Mesothelial cell of epicardium (in vitro differentiated cells): ENCODE measurements around the gene UBE2G1. TPM values are rescaled to one million over a fixed set of nuclear protein-coding genes. Genes with fewer than 3 reads are reported as not detected.
A peak's percentile ranks its signal among the peaks of the same experiment; 100 is the strongest.

Experiments used
- DNase-seq, 2 experiments: peaks; one replicate each; pipeline ENCODE4 v3.0.0; 2021; ENCODE audit warnings: low spot score in 2 of 2; ENCODE audit not compliant: unreplicated experiment in 2 of 2
- H3K27ac Mint-ChIP-seq: 2 replicates; pipeline ENCODE4 v1.8.0; 2021; ENCODE audit warnings: mixed read lengths
- H3K27me3 Mint-ChIP-seq: 2 replicates; pipeline ENCODE4 v1.8.0; 2021; ENCODE audit warnings: low read depth, mixed read lengths
- H3K36me3 Mint-ChIP-seq: 2 replicates; pipeline ENCODE4 v1.8.0; 2021; ENCODE audit warnings: mixed read lengths
- H3K4me1 Mint-ChIP-seq: 2 replicates; pipeline ENCODE4 v1.8.0; 2021; ENCODE audit warnings: mixed read lengths
- H3K4me3 Mint-ChIP-seq: 2 replicates; pipeline ENCODE4 v1.8.0; 2021; ENCODE audit warnings: mild to moderate bottlenecking, moderate library complexity, mixed read lengths
- H3K9me3 Mint-ChIP-seq: 2 replicates; pipeline ENCODE4 v1.8.0; 2021; ENCODE audit warnings: mixed read lengths
- CTCF ChIP-seq: fragments of 200-600 bp; sonication (generic); IDR thresholded peaks from one replicate; pipeline ENCODE4 v1.5.0; 2021; ENCODE audit warnings: antibody characterized with exemption; ENCODE audit not compliant: unreplicated experiment
- total RNA-seq: library from RNA; stranded (reverse); gene quantifications from 3 replicates; pipeline ENCODE4 v1.2.1, GENCODE V29; 2021

The UBE2G1 gene
- total RNA-seq, 1 donor from 2014 or later: 86.9 TPM

GRCh38 chr17:4236456-4236855, 130.0 kb downstream of the UBE2G1 start:
- peak overlapping the region; percentile 79 for H3K27ac Mint-ChIP-seq
- H3K9me3 Mint-ChIP-seq: no peaks in the 10 kb centered on the region
- H3K36me3 Mint-ChIP-seq: peaks cover 13% of the 10 kb centered on the region
- no peaks in the 10 kb centered on the region for H3K27me3 Mint-ChIP-seq
- DNase-seq: no peak
- H3K4me3 Mint-ChIP-seq: no peak overlapping the region
- H3K4me1 Mint-ChIP-seq: peaks cover 28% of the 10 kb centered on the region
- no peak for TF ChIP-seq CTCF

DNA sequence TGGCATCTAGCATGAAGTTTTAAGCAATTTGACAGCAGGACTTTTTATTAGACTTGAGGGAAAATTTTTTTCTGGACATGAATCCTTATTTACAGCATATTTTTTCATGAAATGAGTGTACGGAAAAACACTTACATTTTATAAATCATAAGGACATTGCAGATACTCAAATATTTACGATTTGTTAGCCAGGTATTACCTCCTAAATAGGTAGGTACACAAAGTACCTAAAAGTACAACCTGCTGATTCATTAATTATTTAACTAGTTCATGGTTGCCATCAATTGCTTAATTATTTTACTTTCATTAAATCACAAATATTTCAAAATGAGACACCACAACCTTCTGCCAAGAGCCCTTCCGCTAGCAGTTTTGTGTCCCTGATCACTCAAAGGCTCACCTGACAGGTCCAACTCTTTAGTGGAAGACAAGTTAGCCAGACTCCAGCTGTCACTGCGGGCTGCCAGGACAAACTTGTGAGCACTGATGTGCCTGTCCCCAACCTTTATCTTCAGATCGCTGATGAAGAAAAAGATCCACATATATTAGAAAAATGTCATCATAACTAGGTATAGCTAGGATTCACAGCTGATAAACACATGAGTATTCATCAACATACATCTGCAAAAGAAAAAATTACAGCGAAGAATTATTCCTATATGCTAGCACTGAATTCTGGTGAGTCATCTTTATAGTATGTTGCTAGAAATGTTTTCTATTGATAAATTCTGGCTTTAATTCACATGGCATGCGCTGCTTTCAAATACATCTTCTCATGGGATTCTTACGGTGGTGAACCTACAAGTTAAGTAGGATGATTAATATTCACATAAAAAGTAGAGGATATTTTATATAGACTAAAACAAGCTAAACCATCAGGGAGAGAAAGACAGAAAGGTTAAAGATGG, 130.8 kb downstream of the UBE2G1 start:
- peaks cover 9% of the 10 kb centered on the region for H3K36me3 Mint-ChIP-seq

GRCh38 chr17:4234401-4234800, 132.1 kb downstream of the UBE2G1 start:
- Mint-ChIP-seq H3K4me3 (no peak overlapping the region), H3K9me3 (no peaks in the 10 kb centered on the region), H3K27me3 (no peaks in the 10 kb centered on the region), H3K4me1 (peaks cover 43% of the 10 kb centered on the region), H3K36me3 (peaks cover 9% of the 10 kb centered on the region), H3K27ac (no peak overlapping the region)
- no peak for DNase-seq
- TF ChIP-seq CTCF: no peak

More for the DNA sequence above, 130.8 kb downstream of the UBE2G1 start:
- DNase-seq: no peak
- H3K9me3 Mint-ChIP-seq: no peaks in the 10 kb centered on the region
- no peak overlapping the region for H3K4me3 Mint-ChIP-seq
- TF ChIP-seq CTCF: no peak
- H3K27ac Mint-ChIP-seq: peak overlapping the region; percentile 79
- peaks cover 34% of the 10 kb centered on the region for H3K4me1 Mint-ChIP-seq
- H3K27me3 Mint-ChIP-seq: no peaks in the 10 kb centered on the region

GRCh38 chr17:4233668-4234258, 132.7 kb downstream of the UBE2G1 start:
- Mint-ChIP-seq H3K36me3 (peaks cover 7% of the 10 kb centered on the region), H3K4me3 (no peak overlapping the region), H3K9me3 (no peaks in the 10 kb centered on the region), H3K4me1 (peaks cover 44% of the 10 kb centered on the region), H3K27ac (peak overlapping the region; percentile 94), H3K27me3 (no peaks in the 10 kb centered on the region)
- no peak for DNase-seq
- no peak for TF ChIP-seq CTCF

GRCh38 chr17:4232168-4232813, 134.2 kb downstream of the UBE2G1 start:
- H3K4me1 Mint-ChIP-seq: peaks cover 52% of the 10 kb centered on the region
- peak overlapping the region; percentile 94 for H3K27ac Mint-ChIP-seq
- H3K9me3 Mint-ChIP-seq: no peaks in the 10 kb centered on the region
- no peak overlapping the region for H3K4me3 Mint-ChIP-seq
- TF ChIP-seq CTCF: no peak
- peaks cover 7% of the 10 kb centered on the region for H3K36me3 Mint-ChIP-seq
- no peaks in the 10 kb centered on the region for H3K27me3 Mint-ChIP-seq
- no peak for DNase-seq
